Activated T-cell treated with anti-CD3 and anti-CD28 coated beads, Interleukin-2, amount 50 U/mL, for 1 hour (primary cell): Measurements from ENCODE around the gene RRP9.
"Not testable (repeated sequence)": the region's sequence is repeated elsewhere in the genome, so short reads cannot be mapped to it uniquely, and the experiment has no call there.

Experiments
- DNase-seq: peaks from one replicate; pipeline ENCODE4 v3.0.0-alpha.2; 2020

Gene RRP9, protein sequence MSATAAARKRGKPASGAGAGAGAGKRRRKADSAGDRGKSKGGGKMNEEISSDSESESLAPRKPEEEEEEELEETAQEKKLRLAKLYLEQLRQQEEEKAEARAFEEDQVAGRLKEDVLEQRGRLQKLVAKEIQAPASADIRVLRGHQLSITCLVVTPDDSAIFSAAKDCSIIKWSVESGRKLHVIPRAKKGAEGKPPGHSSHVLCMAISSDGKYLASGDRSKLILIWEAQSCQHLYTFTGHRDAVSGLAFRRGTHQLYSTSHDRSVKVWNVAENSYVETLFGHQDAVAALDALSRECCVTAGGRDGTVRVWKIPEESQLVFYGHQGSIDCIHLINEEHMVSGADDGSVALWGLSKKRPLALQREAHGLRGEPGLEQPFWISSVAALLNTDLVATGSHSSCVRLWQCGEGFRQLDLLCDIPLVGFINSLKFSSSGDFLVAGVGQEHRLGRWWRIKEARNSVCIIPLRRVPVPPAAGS

DNA sequence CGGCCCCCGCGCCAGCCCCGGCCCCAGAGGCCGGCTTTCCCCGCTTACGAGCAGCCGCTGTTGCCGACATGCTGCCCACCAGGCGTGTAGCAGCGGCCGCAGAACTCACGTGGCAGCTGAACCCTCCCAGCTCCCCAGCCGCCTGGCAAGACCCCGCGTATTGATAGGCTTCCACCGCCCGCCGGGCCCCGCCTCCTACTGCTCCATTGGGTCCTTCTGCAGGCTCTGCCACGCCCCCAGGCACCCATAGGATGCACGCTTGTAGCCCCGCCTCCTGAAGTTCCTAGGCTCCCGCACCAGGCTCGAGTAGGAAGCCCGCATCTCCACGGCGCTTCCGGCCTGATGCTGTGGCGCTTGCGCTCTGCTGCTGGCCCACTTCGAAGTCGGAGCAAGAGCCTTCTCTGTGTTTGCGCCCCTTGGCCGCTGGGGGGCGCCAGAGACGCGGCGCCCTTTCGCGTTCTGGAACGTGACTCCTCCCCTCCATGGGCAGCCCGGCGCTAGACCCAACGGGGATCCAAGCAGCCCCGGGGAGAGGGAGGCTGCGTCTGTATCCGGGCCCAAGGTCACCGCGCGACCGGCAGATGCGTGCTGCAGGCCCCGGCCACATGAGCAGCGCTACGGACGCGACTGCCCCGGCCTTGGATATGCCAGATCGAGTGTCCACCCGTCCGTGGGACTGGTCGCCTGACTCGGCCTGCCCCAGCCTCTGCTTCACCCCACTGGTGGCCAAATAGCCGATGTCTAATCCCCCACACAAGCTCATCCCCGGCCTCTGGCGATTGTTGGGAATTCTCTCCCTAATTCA is at the start of gene RRP9, which contains the start of gene PARP3:
Gene RRP9 (minus strand): TSS at position 107 of the 805 bp plus-strand sequence. CDS start 37 bp downstream, at position 70.
Gene PARP3 (plus strand): TSS at position 566 of the 805 bp plus-strand sequence. CDS start 993 bp downstream, outside the sequence.
- DNase-seq: peak; percentile 98

DNA sequence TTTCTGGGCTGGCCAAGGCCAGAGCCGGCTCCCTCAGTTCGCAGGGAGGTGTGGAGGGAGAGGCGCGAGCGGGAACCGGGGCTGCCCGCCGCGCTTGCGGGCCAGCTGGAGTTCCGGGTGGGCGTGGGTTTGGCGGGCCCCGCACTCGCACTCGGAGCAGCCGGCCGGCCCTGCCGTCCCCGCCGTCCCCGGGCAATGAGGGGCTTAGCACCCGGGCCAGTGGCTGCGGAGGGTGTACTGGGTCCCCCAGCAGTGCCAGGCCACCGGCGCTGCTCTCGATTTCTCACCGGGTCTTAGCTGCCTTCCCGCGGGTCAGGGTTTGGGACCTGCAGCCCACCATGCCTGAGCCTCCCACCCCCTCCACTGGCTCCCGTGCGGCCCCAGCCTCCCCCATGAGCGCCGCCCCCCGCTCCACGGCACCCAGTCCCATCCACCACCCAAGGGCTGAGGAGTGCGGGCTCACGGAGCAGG is 48.8 kb upstream of the RRP9 start:
- not testable (repeated sequence) for DNase-seq

DNA sequence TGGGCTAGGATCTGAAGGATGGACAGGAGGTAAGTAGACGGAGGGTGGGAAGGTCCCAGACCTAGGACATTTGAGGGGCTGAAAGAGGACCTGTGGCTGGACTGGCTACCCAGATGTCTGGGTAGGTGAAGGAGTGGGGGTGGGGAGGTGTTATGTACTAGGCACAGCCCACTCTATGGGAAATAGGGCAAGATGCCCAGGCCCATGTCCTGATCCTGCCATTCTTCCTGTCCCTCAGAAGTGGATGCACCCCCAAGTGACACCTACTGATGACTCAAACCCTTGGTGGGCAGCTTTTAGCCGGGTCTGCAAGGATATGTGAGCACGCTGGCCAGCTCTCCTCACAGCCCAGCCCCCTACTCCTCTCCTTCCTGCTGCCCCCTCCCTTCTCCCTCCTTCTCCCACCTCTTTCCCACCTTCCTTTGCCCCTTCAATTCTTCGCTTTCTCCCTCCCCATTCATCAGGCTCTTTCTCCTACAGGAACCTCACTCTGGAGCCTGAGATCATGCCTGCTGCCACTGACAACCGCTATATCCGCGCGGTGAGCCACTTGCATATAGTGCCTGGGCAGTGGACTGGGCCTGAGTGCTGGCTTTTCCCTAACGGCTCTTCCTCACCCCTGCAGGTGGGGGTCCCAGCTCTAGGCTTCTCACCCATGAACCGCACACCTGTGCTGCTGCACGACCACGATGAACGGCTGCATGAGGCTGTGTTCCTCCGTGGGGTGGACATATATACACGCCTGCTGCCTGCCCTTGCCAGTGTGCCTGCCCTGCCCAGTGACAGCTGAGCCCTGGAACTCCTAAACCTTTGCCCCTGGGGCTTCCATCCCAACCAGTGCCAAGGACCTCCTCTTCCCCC is 46.8 kb upstream of the RRP9 start:
- DNase-seq: no peak

DNA sequence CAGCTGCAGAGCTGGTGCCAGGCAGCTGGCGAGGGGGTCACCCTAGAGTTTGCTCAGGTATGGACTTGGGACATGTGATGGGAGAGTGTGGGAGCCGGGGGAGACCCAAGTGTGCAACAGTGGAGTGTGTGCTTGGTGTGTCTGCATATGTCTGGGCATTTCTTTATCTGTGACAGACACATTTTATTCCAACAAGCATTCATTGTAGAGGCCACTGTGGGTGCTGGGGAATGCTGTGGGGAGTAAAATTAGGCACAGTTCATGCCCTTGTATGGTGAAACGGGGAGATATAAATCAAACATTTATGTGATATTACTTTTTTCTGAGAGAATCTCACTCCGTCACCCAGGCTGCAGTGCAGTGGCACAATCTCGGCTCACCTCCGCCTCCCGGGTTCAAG is 45.9 kb upstream of the RRP9 start:
- DNase-seq: no peak

DNA sequence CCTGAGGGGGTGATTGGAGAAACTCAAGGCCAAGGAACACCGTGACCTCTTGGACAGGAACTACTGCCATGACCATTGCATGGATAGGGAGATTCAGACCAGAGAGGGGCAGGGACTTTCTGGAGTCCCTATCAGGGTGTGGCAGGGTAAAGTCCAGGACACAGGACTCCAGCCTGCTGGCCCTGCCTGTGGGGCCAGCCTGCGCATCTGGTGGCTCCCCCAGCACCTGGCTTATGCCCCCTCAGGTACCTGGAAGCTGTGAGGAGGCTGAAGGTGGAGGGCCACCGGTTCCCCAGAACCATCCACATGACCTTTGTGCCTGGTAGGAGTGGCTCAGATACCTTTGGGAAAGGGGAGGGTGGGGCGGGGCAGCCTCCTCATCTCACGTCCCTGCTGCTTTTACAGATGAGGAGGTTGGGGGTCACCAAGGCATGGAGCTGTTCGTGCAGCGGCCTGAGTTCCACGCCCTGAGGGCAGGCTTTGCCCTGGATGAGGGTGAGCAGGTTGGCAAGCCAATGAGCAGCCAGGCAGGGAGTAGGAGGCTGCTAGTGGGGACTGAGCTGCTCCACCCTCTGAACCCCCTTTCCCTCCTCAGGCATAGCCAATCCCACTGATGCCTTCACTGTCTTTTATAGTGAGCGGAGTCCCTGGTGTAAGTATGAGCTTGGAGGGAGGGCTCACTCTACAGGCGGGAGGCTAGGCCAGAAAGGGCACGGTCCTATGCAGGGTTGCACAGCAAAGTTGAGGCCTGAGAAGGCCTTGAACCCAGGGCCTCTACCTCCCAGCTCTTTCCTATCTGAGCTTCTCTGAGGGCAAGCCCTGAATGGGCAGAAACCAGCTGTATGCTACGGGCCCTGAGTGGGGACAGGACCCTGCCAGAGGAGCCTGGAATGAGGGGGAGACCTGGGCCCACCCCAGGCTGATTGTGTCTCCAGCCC is 44.6 kb upstream of the RRP9 start:
- no peak for DNase-seq

DNA sequence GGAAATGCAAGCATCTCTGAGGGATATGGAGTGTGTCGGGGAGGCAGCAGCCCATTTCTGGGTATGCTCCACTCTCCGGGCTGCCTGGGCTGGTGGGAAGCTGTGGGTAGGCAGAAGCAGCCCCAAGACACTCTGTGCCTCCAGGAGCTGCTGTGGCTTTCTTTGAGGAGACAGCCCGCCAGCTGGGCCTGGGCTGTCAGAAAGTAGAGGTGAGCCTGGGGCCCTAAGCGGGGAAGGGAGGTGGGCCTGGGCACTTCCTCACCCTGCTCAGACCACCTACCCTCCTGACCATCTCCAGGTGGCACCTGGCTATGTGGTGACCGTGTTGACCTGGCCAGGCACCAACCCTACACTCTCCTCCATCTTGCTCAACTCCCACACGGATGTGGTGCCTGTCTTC is 43.4 kb upstream of the RRP9 start:
- no peak for DNase-seq

DNA sequence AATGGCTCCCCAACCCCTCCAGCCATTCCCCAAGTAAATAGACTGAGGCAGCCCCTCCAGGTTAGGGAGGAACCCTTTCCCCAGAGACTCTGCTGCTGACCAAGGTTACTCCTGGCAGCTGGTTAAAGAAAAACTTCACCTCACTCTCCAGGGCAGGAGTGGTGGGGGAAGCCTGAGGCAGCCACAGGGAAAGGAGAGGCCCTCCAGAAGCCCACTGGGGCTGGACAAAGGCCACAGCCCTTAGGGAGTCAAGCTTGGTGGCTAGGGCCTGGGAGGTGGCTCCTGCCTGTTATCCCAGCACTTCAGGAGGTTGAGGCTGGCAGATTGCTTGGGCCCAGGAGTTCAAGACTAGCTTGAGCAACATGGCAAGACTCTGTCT is 42.6 kb upstream of the RRP9 start:
- DNase-seq: no peak

DNA sequence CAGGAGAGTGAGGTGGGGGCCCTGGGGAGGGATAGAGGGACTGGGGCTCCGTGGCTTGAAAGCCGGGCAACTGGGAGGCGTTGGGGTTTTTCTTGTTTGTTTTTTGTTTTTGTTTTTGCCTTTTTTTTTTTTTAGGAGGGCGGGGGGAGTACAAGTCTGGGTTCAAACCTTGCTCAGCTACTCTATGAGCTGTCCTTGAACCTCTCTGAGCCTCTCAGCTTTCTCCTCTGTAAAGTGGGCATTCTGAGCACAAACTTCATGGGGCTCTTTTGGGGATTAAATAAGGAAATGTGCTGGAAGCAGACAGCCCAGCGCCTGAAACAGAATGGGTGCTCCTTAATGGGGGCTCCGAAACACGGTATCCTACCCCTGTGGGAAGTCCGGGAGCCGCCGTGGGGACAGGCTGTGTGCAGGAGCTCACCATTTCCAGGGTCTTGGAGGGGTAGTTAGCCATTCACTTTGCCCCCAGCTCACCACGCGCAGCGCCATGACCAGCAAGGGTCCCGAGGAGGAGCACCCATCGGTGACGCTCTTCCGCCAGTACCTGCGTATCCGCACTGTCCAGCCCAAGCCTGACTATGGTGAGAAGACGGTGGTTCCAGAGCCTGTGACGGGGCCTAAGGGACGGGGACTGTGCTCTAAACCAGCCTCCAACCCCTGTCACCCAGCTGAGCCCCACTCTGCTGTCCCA is 42.0 kb upstream of the RRP9 start:
- no peak for DNase-seq

DNA sequence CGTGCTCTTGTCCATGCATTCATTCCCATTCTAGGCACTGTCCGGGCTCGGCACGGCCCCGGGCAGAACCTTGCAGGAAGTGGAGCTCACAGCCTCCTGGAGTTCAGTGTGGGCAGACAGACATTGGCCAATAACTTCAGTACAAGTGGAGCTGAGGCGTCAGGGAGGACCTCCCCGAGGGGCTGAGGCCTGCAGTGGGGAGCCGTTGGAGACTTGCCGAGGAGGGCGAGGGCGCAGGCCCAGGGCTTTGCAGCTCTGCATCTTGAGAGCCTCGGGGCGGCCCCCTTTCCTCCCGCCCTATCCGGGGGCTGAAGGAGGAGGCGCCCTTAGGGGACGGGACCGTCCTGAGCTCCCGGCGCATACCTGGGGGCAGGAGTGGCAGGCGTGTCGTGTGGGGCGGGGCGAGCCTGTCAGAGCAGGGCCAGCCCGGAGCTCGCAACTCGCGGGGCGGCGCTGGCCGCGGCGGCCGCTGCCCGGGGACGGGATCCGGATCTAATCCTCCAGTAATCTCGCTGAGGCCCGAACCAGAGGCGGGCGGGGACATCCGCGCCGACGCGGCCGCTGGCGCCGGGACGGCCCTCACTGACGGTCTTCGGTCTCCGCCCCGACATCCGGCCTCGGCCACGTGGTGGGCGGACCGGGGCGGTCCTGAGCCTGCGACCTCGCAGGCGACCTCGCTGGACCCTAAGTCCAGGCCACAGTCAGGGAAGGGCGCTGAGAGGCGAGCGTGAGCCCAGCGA is 41.3 kb upstream of the RRP9 start, which contains the start of gene ACY1:
Gene ACY1 (plus strand): TSS at position 698 of the 740 bp plus-strand sequence. CDS start 530 bp downstream, outside the sequence.
- peak; percentile 70 for DNase-seq

DNA sequence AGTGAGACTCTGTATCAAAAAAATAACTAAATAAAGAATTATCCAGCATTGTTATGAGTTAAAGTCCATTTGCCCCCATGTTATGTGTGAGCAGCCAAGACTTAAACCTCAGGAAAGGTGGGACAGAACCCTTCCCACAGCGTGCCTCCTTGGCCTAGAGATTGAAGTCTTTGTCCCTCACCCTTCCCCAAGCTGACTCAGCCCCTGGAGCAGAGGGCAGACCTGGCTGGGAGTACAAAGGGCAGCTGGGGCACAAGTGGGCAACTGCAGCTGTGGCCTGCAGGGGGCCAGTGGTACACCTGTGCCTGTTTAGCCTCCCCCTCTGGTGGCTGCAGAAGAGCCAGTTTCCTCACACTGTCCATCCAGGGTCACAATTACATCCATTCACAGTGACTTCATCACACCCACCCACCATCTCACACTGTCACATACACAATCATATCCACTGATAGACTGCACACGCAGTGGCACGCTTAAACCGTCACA is 40.7 kb upstream of the RRP9 start:
- peak; percentile 39 for DNase-seq

DNA sequence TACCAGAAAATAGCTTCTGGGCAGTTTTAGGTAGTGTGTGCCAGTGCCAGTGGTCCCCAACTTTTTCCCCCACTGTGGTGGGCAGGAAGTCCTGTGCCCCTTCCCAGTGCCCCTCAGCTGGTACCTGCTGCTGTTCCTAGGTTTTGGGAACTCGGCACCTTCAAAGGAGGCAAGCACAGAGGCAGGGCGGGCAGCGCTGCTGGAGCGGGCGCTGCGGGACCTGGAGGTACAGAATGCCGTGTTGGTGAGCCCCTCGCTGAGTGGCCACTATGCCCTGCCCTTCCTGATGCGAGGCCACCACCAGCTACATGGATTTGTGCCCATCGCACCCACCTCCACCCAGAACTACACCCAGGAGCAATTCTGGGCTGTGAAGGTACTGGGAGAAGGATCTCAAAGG is 38.5 kb upstream of the RRP9 start:
- no peak for DNase-seq

DNA sequence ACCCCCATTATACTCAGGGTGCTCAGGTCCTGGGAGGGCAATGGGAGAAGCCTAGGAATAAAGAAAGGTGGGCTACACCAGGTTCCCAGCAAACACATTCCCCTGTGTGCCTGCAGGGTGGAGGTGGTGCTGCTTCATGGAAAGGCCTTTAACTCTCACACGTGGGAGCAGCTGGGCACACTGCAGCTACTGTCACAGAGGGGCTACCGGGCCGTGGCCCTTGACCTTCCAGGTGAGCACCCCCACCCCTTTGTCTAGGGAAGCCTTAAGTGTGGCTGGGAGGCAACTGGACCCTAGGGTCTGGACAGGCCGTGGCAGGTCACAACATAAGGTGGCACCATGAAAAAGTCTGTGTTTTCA is 36.4 kb upstream of the RRP9 start:
- DNase-seq: no peak

DNA sequence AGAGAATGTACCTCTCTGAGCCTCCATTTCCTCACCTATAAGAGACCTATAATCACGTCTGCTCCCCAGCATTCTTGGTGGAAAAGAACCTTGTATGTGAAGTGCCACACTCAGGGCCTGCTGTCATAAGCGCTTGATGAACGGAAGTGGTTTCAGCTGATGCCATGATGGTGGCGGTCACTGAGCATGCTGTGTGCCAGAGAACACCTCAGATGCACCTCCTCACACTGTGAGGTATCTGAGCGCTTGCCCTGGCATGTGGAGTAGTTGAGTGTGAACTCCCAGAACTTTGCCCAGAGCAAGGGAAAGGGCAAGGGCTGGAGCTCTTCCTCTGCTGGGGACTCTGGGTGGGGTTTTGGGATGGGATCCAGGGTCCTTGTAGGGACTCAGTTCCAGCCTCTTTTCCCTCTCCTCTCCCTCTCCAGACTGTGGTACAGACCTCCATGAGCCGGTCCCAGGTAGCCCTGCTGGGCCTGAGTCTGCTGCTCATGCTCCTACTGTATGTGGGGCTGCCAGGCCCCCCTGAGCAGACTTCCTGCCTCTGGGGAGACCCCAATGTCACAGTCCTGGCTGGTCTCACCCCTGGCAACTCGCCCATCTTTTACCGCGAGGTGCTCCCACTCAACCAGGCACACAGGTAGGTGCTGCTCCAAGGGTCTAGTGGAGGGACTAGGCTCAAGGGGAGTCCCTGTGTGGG is 35.9 kb upstream of the RRP9 start:
- peak; percentile 41 for DNase-seq

DNA sequence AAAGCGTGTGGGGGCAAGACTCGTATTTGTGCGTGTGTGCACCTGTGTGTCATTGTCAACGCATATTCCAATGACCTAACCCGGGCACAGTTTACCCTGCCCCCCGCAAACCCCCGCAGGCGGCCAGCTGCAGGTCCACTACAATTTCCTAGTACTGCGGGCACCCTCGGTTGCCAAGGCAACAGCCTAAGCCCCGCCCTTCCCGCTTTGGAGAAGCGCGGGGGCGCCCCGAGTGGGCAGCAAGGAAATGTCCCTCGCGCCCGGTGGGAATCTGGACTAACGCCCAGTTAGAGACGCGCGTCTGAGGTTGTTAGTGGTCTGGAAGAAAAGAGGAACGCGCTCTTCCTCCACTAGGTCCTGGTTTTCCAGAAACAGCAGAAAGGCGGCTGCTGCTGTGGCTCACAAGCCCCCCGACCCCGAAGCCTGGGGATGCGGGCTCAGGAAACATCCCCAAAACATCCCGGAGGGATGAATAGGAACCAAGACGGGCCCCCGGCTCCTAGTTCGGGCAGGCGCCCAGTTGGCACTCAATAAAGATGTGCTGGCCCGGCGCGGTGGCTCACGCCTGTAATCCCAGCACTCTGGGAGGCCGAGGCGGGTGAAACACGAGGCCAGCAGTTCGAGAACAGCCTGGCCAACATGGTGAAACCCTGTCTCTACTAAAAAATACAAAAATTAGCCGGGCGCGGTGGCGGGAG is 34.3 kb upstream of the RRP9 start:
- peak; percentile 36 for DNase-seq

DNA sequence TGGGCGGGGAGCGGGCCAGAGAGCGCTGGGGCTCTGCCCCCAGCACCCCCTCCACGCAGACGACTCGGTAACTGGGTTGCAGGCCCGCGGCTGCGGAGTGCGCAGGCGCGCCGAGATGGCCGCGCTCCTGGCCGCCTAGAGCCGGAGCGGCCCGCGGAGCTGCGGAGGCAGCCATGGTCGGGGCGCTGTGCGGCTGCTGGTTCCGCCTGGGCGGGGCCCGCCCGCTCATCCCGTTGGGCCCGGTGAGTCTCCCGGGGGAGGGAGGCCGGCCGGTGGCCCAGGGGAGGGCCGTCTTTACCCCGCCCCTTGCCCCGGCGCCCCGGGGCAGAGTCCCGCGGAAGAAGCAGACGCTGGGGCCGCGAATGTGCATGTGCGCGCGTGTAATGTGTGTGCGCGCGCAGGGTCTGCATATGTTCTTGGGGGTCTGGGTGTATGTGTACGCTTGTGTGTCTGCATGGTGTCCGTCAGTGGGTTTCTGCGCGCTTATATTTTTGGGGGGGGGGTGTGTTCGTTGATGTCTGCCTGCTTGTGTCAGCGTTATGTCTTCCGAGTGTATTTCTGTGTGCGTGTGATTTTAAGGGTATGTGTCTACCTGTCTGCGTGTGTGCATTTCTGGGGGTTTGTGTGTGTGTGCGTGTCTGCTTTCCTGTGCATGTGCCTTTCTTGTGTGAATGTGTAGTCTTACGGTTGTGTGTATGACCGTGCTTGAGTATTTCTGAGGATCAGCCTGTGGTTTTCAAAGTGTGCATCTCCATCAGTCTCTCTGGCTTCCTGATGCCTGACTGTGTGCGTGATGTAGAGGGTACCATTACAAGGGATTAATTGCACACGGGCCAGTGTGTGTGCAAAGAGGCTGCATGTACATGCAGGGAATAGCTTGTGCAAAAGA is 33.5 kb upstream of the RRP9 start, which contains the start of gene ABHD14A:
Gene ABHD14A (plus strand): TSS at position 102 of the 889 bp plus-strand sequence. CDS start 72 bp downstream, at position 174.
- DNase-seq: peak; percentile 81

DNA sequence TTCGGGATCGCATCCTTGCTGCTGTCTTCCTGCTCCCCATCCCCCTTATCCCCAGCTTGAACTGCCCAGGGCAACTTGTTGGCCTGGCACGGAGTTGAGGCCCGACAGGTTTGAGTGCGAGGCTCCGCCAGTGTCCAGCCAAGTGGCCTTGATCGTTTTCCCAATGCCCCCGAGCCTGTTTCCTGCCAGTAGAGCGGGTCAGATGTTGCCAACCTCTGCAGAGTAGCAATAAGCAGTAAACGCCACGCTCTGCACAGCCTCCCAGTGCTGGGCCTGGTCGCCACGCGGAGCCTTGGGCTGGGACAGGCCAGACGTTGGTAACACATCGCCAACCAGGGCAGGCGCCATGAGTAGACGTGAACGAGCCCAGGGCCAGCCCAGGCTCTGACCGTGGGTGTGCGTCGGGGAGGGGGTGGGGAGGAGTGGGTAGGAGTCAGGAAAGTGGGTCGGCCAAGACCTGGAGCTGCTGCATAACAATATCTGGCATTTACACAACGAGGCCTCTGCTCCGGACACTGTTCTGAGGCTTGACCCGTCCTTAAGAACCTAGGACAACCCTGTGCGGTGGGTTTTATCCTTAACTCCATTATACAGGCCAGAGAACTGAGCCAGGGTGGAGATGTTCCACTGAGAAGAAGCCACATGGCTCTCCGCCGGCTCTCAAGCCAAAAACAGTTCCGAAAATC is 32.7 kb upstream of the RRP9 start:
- no peak for DNase-seq

DNA sequence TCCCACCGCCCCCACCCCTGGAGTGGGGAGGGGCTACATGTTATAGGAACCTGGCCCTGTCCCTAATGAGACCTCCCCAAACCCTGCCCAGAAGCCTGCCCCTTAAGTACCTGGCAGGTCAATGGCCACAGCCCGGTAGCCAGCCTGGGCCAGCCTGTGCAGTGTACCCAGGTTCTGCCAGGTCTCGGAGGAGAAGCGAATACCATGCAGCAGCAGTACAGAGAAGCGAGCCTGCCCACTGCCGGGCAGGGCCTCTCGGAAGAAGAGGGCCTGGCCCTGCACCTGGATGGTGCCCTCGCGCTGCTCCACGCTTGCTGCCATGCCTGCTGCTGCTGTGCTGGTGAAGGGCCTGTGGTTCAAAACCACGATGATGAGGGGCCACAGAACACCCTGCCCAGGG is 29.6 kb upstream of the RRP9 start:
- DNase-seq: no peak
